Type B pancreatic cell (in vitro differentiated cells): ENCODE results near the gene WDTC1. TPM values are rescaled to one million over a fixed set of nuclear protein-coding genes. Genes with fewer than 3 reads are reported as not detected.
"Not testable (repeated sequence)": the region's sequence is repeated elsewhere in the genome, so short reads cannot be mapped to it uniquely, and the experiment has no call there.

Experiments
- DNase-seq: peaks from one replicate; pipeline ENCODE4 v3.0.0; 2021; ENCODE audit warnings: mixed read lengths; ENCODE audit not compliant: unreplicated experiment; ENCODE audit errors: extremely low spot score
- H3K27ac Mint-ChIP-seq: 2 replicates; pipeline ENCODE4 v1.8.0; 2021; ENCODE audit warnings: mild to moderate bottlenecking, mixed read lengths
- H3K27me3 Mint-ChIP-seq: 2 replicates; pipeline ENCODE4 v1.8.0; 2021; ENCODE audit warnings: mixed read lengths
- H3K36me3 Mint-ChIP-seq: 2 replicates; pipeline ENCODE4 v1.8.0; 2021; ENCODE audit warnings: mixed read lengths
- H3K4me1 Mint-ChIP-seq: one replicate; pipeline ENCODE4 v1.8.0; 2021; ENCODE audit warnings: mixed read lengths; ENCODE audit not compliant: unreplicated experiment
- H3K4me3 Mint-ChIP-seq: 2 replicates; pipeline ENCODE4 v1.8.0; 2021; ENCODE audit warnings: mild to moderate bottlenecking, mixed read lengths
- H3K9me3 Mint-ChIP-seq: 2 replicates; pipeline ENCODE4 v1.8.0; 2021; ENCODE audit warnings: mixed read lengths
- total RNA-seq: library from RNA; stranded (reverse); gene quantifications from 2 replicates; pipeline ENCODE4 v1.2.1, GENCODE V29; 2021; ENCODE audit warnings: low replicate concordance
- TF ChIP-seq, protein P1 (sequence below): fragments of 200-600 bp; sonication (generic); conservative IDR thresholded peaks from 2 replicates; pipeline ENCODE4 v1.5.0; 2021; ENCODE audit warnings: antibody characterized with exemption, mild to moderate bottlenecking

The WDTC1 gene
- total RNA-seq, 1 donor from 2014 or later: 33.7 TPM

GRCh38 chr1:27216466-27216865 is 18.0 kb upstream of the WDTC1 start:
- H3K27me3 Mint-ChIP-seq: no peaks in the 10 kb centered on the region
- no peak for DNase-seq
- no peaks in the 10 kb centered on the region for H3K4me1 Mint-ChIP-seq
- no peak overlapping the region for H3K27ac Mint-ChIP-seq
- no peaks in the 10 kb centered on the region for H3K36me3 Mint-ChIP-seq
- TF ChIP-seq, protein P1, sequence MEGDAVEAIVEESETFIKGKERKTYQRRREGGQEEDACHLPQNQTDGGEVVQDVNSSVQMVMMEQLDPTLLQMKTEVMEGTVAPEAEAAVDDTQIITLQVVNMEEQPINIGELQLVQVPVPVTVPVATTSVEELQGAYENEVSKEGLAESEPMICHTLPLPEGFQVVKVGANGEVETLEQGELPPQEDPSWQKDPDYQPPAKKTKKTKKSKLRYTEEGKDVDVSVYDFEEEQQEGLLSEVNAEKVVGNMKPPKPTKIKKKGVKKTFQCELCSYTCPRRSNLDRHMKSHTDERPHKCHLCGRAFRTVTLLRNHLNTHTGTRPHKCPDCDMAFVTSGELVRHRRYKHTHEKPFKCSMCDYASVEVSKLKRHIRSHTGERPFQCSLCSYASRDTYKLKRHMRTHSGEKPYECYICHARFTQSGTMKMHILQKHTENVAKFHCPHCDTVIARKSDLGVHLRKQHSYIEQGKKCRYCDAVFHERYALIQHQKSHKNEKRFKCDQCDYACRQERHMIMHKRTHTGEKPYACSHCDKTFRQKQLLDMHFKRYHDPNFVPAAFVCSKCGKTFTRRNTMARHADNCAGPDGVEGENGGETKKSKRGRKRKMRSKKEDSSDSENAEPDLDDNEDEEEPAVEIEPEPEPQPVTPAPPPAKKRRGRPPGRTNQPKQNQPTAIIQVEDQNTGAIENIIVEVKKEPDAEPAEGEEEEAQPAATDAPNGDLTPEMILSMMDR: no peak
- H3K9me3 Mint-ChIP-seq: no peaks in the 10 kb centered on the region
- H3K4me3 Mint-ChIP-seq: no peak overlapping the region

- H3K9me3 Mint-ChIP-seq: no peaks in the 10 kb centered on the region
- TF ChIP-seq, protein P1: no peak
- H3K27ac Mint-ChIP-seq: no peak overlapping the region
- H3K36me3 Mint-ChIP-seq: no peaks in the 10 kb centered on the region
- H3K4me1 Mint-ChIP-seq: no peaks in the 10 kb centered on the region
- DNase-seq: no peak
- no peak overlapping the region for H3K4me3 Mint-ChIP-seq
- no peaks in the 10 kb centered on the region for H3K27me3 Mint-ChIP-seq
These were observed 17.0 kb upstream of the WDTC1 start for GRCh38 chr1:27217401-27217800.

DNA sequence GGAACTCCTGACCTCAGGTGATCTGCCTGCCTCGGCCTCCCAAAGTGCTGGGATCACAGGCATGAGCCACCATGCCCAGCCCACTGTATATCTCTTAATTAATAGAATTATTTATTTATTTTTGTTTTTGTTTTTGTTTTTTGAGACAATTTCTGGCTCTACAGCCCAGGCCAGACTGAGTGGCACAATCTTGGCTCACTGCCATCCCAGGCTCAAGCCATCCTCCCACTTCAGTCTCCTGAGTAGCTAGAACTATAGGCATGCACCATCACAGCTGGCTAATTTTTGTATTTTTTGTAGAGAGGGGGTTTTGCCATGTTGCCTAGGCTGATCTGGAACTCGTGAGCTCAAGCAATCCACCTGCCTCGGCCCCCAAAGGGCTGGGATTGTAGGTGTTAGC is 15.7 kb upstream of the WDTC1 start:
- TF ChIP-seq, protein P1: no peak

GRCh38 chr1:27220096-27220495 is 14.3 kb upstream of the WDTC1 start:
- no peaks in the 10 kb centered on the region for H3K27me3 Mint-ChIP-seq
- H3K36me3 Mint-ChIP-seq: no peaks in the 10 kb centered on the region
- H3K4me1 Mint-ChIP-seq: no peaks in the 10 kb centered on the region
- no peak overlapping the region for H3K27ac Mint-ChIP-seq
- H3K4me3 Mint-ChIP-seq: no peak overlapping the region
- TF ChIP-seq, protein P1: no peak
- no peaks in the 10 kb centered on the region for H3K9me3 Mint-ChIP-seq
- no peak for DNase-seq

More for the DNA sequence above, 15.7 kb upstream of the WDTC1 start:
- Mint-ChIP-seq H3K36me3 (no peaks in the 10 kb centered on the region), H3K9me3 (no peaks in the 10 kb centered on the region), H3K27me3 (no peaks in the 10 kb centered on the region), H3K4me1 (no peaks in the 10 kb centered on the region), H3K27ac (no peak overlapping the region), H3K4me3 (no peak overlapping the region)
- no peak for DNase-seq

- not testable (repeated sequence) for H3K4me1 Mint-ChIP-seq, H3K36me3 Mint-ChIP-seq, H3K27ac Mint-ChIP-seq, H3K4me3 Mint-ChIP-seq, H3K9me3 Mint-ChIP-seq, H3K27me3 Mint-ChIP-seq, DNase-seq
These were observed 13.5 kb upstream of the WDTC1 start for GRCh38 chr1:27220702-27221497.

- no peak overlapping the region for H3K27ac Mint-ChIP-seq
- TF ChIP-seq, protein P1: no peak
- no peak overlapping the region for H3K4me3 Mint-ChIP-seq
- H3K9me3 Mint-ChIP-seq: no peaks in the 10 kb centered on the region
- no peaks in the 10 kb centered on the region for H3K36me3 Mint-ChIP-seq
- no peaks in the 10 kb centered on the region for H3K4me1 Mint-ChIP-seq
- no peaks in the 10 kb centered on the region for H3K27me3 Mint-ChIP-seq
- DNase-seq: no peak
These were observed 8.8 kb upstream of the WDTC1 start for GRCh38 chr1:27225621-27226020.
